Measurements from ENCODE around the gene GLRX5.
"Not testable (repeated sequence)": the region's sequence is repeated elsewhere in the genome, so short reads cannot be mapped to it uniquely, and the experiment has no call there.

The GLRX5 gene

DNA sequence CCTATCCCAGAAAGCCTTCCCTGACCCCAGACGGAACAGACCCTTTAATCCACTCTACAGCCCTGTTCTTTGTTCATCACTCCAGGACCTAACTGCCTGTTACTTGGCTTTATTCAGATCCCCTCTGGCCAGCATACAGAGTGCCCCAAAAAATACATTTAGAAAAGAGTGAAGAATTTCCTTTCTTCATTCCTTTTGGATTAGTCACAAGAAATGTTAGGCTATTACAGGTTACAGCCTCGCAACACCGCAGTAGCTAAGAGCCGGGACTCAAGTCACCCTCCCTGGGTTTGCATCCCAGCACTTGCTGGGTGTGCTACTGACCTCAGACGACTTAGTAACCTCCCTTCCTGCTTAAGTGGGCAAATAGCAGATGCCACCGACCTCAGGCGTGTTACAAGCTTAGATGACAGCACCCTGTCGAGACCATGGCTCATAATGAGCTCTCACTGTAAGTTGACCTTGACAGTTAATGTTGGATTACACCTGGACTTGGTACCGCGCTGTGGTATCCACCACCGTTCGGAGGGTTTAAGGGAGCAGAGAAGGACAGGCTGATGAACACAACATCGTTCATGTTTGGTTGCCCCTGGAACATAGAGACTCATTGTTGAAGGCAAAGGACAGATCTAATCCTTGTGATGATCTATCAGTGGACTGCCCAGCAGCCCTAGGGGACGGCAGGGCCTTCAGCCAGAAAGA lies 12.9 kb downstream of the GLRX5 start:
- no peak overlapping the region for H3K4me3 ChIP-seq (ENCODE audit: low read depth, low read length)
- DNase-seq (ENCODE audit: low read depth): no peak

DNA sequence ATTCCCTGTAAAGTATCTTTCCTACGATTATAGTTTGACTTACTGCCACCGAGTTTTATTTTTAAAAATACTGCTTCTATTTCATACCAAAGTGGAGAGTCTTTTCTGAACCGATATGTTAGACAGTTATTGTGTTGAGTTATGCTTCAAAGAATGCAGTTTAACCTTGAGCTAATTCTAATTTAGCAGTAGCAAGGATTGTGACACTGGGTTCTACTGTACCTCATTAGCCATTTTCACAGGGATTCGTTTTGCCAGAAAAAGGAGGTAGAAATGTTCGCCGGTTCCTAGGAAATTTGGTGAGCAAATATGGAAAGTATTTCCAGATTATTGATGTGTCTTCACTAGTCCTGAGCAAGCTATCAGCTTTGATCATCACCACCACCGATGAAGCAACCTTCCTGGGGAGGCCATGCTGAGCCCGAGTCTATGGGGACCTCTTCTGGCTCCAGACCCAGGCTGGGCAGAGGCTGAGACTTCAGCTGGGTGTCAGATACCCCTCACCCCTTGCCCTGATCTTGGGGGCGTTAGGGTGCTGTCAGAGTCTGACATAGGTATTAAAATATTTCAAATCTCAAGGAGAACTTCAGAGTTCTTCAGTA lies 13.6 kb downstream of the GLRX5 start:
- H3K4me3 ChIP-seq (ENCODE audit: low read depth, low read length): no peak overlapping the region
- DNase-seq (ENCODE audit: low read depth): no peak

DNA sequence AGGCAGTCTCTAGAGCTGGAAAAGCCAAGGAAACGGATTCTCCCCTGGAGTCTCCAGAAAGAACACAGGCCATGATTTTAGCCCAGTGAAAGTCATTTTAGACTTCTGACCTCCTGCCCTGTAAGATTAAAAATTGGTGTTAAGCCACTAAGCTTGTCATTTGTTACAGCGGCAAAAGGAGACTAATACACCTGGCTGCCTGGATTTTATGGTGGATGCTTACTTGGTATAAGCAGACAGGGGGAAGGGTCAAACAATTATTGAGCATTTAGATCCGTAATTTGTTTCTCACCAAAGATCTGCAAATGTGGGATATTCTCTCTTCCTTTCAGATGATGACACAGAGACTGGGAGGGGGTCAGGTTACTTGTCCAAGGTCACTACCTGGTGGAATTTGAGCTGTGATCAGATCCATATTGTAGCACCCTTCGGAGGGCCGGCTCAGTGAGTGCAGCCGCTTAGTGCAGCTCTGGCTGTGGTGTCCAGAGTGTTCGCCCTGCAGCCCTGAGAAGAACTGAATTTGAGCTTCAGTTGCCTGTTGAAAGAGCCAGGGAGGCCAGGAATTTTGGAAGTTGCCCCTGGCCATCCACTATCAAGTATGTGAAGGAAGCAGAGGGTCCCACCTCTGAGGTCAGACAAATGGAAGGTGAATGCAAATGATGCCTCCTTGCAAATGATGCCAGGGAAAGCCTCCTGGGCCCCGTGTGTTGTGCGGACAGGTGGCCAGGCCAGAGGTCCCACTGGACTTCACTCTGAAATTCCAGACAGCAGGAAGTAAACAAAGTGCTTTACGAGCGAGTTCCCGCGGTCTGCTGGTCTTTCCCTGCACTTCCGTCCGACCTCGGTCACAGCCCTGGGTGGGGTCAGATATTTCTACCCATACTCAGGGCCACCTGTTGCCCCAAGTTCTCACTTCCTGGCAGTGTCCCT lies 15.1 kb downstream of the GLRX5 start:
- DNase-seq (ENCODE audit: low read depth): no peak
- no peak overlapping the region for H3K4me3 ChIP-seq (ENCODE audit: low read depth, low read length)

DNA sequence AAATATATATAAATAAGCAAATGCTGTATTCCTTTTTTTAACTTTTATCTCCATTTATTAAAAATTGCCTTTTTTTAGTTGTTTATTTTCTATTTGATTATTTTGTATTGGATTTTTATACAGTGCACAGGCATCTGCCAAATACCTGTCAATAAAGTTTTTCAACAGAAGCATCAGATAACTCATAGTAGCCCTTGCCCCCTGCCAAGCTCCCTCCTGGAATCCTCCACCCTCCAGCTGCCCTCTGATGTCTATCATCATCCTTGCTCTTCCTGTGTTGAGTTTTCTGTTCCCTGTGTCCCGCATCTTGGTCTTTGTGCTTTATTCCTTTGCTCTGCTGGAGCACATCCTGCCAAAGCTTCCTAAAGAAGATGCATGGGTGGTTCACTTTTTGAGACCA lies 16.6 kb downstream of the GLRX5 start:
- H3K4me3 ChIP-seq (ENCODE audit: low read depth, low read length): no peak overlapping the region
- no peak for DNase-seq (ENCODE audit: low read depth)

DNA sequence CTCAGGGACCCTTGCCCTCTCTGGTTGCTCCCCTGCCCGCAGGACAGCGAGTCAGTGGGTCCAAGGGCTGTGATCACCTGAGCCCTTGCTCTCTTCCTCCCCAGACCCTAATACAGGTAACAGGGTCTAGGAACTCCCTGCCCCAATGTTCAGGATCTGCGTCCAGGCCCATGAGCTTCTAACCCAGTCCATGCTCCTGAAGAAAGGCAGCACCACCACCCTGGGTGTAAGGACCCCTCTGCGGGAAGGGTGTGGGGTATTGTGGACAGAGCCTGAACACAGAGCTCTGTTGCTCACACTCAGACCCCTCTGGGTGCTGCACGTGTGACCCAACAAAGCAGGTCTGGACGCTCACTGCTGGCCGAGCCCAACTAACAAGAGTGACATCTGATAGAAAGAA lies 18.3 kb downstream of the GLRX5 start:
- H3K4me3 ChIP-seq (ENCODE audit: low read depth, low read length): no peak overlapping the region
- DNase-seq (ENCODE audit: low read depth): no peak

DNA sequence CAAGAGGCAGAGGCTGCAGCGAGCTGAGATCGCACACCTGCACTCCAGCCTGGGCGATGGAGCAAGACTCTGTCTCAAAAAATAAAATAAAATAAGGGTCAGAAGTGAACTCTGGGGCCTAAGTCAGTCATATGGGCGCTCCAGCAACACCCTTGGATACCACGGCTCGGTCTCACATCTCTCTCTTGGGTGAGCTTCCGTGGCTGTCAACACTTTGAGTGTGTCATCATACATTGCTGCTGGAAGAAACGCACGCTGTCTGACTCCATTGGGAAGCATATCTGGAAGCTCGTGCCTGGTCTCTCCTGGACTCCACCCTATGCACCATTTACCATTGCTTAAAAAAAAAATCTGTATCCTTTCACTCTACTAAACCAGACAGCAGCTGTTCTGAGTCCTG lies 20.2 kb downstream of the GLRX5 start:
- H3K4me3 ChIP-seq (ENCODE audit: low read depth, low read length): no peak overlapping the region

DNA sequence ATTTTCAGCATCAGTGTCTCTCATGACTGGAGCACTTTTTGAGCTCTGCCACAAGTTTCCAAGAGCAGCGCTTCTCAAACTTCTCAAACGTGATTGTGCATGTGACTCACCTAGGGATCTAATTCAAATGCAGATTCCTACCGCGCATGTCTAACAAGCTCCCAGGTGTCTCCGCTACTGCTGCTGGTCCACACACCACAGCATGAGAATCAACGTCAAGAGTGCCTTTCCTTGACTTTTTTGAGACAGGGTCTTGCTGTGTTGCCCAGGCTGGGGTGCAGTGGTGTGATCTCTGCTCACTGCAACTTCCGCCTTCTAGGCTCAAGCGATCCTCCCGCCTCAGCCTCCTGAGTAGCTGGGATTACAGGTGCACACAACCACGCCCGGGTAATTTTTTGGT lies 22.4 kb downstream of the GLRX5 start:
- no peak overlapping the region for H3K4me3 ChIP-seq (ENCODE audit: low read depth, low read length)
- no peak for DNase-seq (ENCODE audit: low read depth)

More for the DNA sequence above, 20.2 kb downstream of the GLRX5 start:
- DNase-seq (ENCODE audit: low read depth): no peak

DNA sequence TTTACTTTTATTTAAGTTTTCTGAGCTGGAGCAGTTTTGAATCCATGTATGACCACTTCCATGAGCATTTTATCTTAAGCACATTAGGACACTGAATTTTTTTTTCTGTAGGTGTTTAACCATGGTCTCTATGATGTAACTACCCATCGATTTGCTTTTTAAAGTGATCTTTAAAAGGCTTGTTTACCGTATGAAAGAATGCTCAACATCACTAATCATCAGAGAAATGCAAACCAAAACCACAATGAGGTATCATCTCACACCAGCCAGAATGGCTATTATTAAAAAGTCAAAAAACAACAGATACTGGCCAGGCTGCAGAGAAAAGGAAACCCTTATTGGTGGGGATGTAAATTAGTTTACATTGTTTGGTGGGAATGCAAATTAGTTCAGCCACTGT lies 23.0 kb downstream of the GLRX5 start:
- no peak overlapping the region for H3K4me3 ChIP-seq (ENCODE audit: low read depth, low read length)
- no peak for DNase-seq (ENCODE audit: low read depth)

DNA sequence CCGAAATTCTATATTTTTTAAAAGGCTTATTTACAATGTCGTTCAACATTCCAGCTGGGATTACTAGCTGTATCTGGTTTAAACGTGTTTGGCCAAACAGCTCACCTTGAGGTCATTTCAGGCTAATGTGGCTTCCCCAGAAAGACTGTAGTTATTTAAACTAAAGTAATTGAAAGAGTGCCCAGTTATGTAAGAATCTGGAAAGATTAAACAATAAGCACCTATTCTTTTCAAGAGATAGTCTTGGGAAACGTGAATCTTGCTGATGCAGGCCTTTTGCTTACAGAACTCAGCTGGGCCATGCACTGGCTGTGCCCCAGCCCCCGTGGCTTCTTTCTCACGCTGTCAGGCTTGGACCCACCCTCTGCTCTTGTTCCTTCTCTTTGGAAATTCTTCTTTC lies 24.4 kb downstream of the GLRX5 start:
- DNase-seq (ENCODE audit: low read depth): no peak

DNA sequence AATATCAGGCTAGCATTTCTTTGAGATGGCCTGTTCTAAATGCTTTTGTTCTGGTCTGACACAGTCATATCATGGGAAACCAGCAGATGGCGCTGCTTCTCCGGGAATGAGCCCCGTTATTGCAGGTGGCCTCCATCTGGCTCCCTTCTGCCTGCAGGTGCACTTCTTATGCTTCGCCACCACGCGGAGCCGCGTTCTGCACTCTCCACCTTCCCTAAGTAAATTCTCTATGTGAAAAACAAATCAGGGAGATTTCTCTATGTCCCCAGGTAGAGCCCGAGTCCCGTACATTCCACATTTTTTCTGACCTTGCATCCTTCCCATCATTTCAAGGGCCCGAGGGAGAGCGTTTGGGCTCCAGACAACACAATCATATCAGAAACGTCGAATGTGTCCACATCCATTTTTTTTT lies 26.2 kb downstream of the GLRX5 start:
- DNase-seq (ENCODE audit: low read depth): peak; percentile 30
- H3K4me3 ChIP-seq (ENCODE audit: low read depth, low read length): no peak overlapping the region

More for the DNA sequence above, 24.4 kb downstream of the GLRX5 start:
- H3K4me3 ChIP-seq (ENCODE audit: low read depth, low read length): no peak overlapping the region

DNA sequence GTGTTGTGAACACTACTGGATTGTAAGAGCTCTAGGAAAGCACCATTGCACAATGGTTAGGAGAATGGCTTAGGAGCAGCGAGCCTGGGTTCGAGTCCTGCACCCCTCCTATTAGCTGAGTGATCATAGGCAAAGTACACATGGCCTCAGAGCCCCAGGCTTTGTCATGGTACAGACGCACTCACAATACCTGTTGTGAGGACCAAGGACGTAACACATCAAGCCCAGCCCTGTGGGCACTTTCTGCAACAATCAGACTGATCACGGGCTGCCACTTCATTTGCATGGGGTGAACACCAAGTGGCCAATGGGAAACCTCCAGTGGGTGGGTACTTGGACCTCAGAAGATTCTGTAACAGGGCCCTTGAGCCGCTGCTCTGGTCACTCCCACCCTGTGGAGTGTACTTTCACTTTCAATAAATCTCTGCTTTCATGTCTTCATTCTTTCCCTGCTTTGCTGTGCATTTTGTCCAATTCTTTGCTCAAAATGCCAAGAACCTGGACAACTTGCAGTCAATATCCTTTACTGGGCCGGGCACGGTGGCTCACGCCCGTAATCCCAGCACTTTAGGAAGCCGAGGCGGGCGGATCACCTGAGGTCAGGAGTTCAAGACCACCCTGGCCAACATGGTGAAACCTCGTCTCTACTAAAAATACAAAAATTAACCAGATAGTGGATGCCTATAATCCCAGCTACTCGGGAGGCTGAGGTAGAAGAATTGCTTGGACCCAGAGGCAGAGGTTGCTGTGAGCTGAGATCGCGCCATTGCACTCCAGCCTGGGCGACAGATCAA lies 28.2 kb downstream of the GLRX5 start:
- no peak for DNase-seq (ENCODE audit: low read depth)
- no peak overlapping the region for H3K4me3 ChIP-seq (ENCODE audit: low read depth, low read length)

DNA sequence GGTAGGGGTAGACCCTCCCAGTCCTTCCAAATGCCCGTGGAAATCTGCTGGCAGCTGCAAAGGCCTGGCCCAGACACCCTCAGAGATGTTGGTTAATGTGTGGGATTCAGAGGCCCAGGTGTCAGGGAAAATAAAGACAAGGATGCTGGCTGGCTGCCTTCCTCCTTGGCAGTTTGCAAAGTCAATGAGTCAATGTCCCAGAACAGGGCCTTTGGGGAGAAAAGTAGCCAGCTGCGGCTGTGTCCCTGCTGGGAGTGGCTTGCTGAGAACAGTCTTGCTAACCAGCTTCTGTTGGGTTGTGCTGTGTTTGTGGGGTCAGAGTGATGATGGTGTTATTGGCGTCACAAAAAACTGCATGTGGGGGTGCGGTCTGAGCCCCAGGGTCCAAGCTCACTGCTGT lies 29.2 kb downstream of the GLRX5 start:
- no peak overlapping the region for H3K4me3 ChIP-seq (ENCODE audit: low read depth, low read length)
- no peak for DNase-seq (ENCODE audit: low read depth)

DNA sequence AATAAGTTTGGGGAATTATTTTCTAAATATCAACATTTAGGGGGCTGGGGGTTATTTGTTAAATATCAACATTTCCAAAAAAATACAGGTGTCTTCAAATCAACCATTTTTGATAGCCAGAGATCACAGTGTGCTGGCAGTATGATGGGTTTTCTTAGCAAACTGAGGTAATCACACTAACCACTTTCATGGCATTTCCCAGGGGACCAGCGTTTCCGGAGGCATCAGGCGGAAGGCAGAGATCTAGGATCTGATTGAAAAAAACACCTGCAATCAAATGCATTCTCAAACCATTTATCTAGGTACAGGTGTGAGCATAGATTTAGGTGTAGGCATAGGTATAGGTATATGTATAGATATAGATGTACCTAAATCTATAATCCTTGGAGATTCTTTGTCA lies 34.6 kb downstream of the GLRX5 start:
- no peak overlapping the region for H3K4me3 ChIP-seq (ENCODE audit: low read depth, low read length)
- DNase-seq (ENCODE audit: low read depth): no peak

DNA sequence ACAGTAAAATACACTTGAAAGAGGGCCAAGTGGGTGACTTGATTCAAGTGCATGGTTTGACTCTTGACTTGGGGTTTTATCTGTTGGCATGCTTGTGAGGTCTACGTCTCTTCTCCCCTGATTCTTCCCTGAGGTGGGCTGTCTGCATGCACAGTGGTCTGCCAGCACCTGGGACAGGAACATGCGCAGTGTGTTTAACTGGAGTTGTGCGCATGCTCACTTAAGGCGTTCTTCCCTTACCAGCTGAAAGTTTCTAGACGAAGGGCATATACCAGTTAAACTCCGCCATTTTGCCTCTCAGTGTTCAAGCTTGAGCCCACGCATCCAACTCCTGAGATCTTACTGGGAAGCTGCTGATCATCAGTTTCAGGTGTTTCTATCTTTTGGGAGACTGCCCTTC lies 38.5 kb downstream of the GLRX5 start:
- DNase-seq (ENCODE audit: low read depth): no peak

DNA sequence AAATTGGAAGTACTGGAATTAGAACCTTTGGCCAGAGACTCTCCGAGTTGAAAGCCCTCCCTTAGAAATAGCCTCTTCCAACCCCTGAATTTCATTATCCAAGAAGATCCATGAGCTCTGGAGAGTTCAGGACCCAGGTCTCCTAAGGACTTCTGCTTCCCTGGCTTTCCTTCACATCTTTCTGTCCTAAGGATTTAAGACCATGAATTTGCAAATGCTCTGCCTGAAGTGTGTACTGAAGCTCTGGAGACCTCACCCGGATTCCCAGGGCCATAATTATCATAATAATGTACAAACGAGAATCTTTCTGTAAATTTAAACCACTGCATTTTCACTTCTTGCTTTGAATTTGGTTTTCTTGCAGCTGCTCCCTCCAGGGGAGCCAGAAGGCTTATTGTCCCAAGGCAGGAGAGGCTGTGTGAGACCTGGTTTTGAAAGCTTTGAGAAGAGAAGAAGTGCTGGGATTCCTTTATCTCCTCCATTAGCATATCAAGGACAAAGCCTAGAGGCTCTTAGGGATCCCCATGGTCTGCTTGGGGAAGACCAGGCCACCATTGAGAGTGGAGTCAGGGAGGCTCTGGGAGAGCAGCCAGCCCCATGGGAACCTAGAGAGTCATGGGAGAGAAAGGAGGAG lies 41.1 kb downstream of the GLRX5 start:
- DNase-seq (ENCODE audit: low read depth): no peak
- H3K4me3 ChIP-seq (ENCODE audit: low read depth, low read length): no peak overlapping the region

More for the DNA sequence above, 38.5 kb downstream of the GLRX5 start:
- no peak overlapping the region for H3K4me3 ChIP-seq (ENCODE audit: low read depth, low read length)

DNA sequence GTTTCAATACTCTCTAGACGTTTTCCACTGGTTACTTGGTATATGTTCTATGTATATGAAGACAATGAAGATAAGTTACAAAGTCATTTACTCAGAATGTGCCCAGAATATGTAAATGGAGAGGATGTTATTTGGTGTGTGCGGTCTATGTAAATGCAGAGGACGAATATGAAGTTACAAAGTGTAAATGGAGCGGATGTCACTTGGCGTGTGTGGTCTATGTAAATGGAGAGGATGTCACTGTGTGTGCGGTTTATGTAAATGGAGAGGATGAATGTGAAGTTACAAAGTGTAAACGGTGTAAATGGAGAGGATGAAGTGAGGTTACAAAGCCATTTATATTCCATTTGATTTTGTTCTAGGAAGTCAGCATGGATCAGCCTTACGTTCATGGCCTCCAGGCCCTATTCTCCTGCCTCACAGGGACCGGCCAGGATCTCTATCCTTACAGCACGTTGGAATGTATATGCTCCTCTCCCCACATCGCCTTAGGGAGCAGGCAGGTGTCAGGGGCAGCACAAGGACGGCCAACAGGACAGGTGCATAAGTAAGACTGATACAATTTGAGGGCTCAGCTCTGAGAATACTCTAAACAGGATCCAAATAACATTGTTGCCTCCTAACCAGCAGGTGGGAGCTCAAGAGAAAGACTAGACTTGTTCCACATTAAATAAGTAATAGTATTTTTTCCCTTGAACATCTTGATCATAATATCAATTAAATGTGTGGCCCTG lies 42.4 kb downstream of the GLRX5 start:
- DNase-seq (ENCODE audit: low read depth): no peak
- H3K4me3 ChIP-seq (ENCODE audit: low read depth, low read length): no peak overlapping the region

DNA sequence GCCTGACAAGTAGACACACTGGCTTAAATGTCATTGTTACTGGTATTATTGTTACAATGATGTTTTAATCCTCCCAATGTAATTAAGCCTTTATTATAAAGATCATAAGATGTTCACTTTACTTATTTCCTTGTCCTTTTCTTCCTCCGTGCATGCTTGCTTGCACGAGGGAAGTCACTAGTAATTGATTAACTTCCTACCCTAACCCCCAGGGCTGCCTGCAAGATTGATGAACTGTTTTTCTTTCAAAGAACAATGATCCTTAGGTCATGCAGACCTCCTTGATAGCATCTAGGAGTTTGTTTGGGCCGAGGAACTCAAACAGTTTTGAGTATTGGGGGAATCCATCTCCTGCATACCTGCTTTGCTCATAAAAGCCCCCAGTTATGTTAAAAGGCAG lies 43.0 kb downstream of the GLRX5 start:
- no peak overlapping the region for H3K4me3 ChIP-seq (ENCODE audit: low read depth, low read length)
- DNase-seq (ENCODE audit: low read depth): no peak

DNA sequence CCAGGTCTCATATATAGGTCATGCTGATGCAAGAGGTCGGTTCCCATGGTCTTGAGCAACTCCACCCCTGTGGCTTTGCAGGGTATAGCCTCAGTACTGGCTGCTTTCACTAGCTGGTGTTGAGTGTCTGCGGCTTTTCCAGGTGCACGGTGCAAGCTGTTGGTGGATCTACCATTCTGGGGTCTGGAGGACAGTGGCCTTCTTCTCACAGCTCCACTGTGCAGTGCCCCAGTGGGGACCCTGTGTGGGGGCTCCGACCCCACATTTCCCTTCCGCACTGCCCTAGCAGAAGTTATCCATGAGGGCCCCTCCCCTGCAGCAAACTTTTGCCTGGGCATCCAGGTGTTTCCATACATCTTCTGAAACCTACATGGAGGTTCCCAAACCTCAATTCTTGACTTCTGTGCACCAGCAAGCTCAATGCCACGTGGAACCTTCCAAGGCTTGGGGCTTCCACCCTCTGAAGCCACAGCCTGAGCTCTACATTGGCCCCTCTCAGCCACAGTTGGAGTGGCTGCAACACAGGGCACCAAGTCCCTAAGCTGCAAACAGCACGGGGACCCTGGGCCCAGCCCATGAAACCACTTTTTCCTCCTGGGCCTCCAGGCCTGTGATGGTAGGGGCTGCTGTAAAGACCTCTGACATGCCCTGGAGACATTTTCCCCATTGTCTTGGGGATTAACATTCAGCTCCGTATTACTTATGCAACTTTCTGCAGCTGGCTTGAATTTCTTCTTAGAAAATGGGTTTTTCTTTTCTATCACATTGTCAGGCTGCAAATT lies 49.2 kb downstream of the GLRX5 start:
- not testable (repeated sequence) for DNase-seq (ENCODE audit: low read depth); H3K4me3 ChIP-seq (ENCODE audit: low read depth, low read length)
